H1 (cell line): ENCODE data around the gene DYNC1LI1. TPM values are rescaled to one million over a fixed set of nuclear protein-coding genes. Genes with fewer than 3 reads are reported as not detected.

Experiments
- CTCF ChIA-PET: fragments of 300-600 bp; sonication (Branson Sonifier 250); formaldehyde crosslinking; loops from one replicate; lab custom pipeline; 2021; ENCODE audit not compliant: partially characterized antibody; lab: Charles Lee
- POLR2A ChIA-PET: fragments of 300-600 bp; sonication (Branson Sonifier 250); formaldehyde crosslinking; loops from one replicate; lab custom pipeline; 2021; ENCODE audit warnings: inconsistent platforms; ENCODE audit not compliant: partially characterized antibody; lab: Charles Lee
- DNase-seq, 2 experiments: peaks; one replicate each; pipeline versions ENCODE4 v3.0.0 to v3.0.0-alpha.2; 2010 to 2022; ENCODE audit warnings: low spot score in 2 of 2, low read depth in 1 of 2, mixed read lengths in 1 of 2
- FAIRE-seq: peaks from 2 replicates; lab custom pipeline; 2011; peaks lifted over from hg19 to GRCh38; lab: Jason Lieb, UNC
- H2AFZ ChIP-seq: 2 replicates; pipeline ENCODE4 v1.8.1; 2012; ENCODE audit warnings: low read length, inconsistent platforms
- H2AK5ac ChIP-seq: 2 replicates; pipeline ENCODE4 v1.6.1; 2013; ENCODE audit warnings: low read depth, low read length
- H2BK120ac ChIP-seq: replicated peaks from 2 replicates; pipeline ENCODE3; 2013; ENCODE audit warnings: low read depth, low read length, inconsistent platforms
- H2BK12ac ChIP-seq: 2 replicates; pipeline ENCODE4 v1.6.1; 2013; ENCODE audit warnings: low read depth, low read length
- H2BK15ac ChIP-seq: 2 replicates; pipeline ENCODE4 v1.6.1; 2013; ENCODE audit warnings: low read length
- H2BK20ac ChIP-seq: 2 replicates; pipeline ENCODE4 v1.6.1; 2013; ENCODE audit warnings: low read length
- H2BK5ac ChIP-seq: 2 replicates; pipeline ENCODE4 v1.6.1; 2013; ENCODE audit warnings: low read depth, low read length
- H3K14ac ChIP-seq: 2 replicates; pipeline ENCODE4 v1.6.1; 2013; ENCODE audit warnings: inconsistent platforms; ENCODE audit not compliant: insufficient read length
- H3K18ac ChIP-seq: 2 replicates; pipeline ENCODE4 v1.6.1; 2013; ENCODE audit warnings: low read length; ENCODE audit errors: extremely low read depth
- H3K23ac ChIP-seq: 2 replicates; pipeline ENCODE4 v1.6.1; 2013; ENCODE audit warnings: inconsistent platforms; ENCODE audit not compliant: insufficient read length
- H3K23me2 ChIP-seq: 2 replicates; pipeline ENCODE4 v1.6.1; 2013; ENCODE audit warnings: low read depth, low read length
- H3K27ac ChIP-seq: 2 replicates; pipeline ENCODE4 v1.6.1; 2011; ENCODE audit warnings: low read depth, low read length, inconsistent platforms
- H3K27me3 ChIP-seq, 4 experiments: replicated peaks in 1 of 4; 1 replicate in 1 of 4; 2 replicates in 3 of 4; pipeline versions ENCODE4 v1.6.1 to v1.8.1; 2011 to 2013; ENCODE audit warnings: low read length in 3 of 4, mild to moderate bottlenecking in 3 of 4, inconsistent platforms in 2 of 4, mixed read lengths in 2 of 4, moderate library complexity in 1 of 4; ENCODE audit not compliant: control insufficient read depth in 3 of 4, insufficient read depth in 3 of 4; ENCODE audit errors: extremely low read depth in 1 of 4
- H3K36me3 ChIP-seq, 4 experiments: 2 replicates each; pipeline versions ENCODE4 v1.6.1 to v1.8.1; 2011 to 2013; ENCODE audit warnings: mild to moderate bottlenecking in 4 of 4, low read length in 3 of 4, moderate library complexity in 2 of 4, control low read depth in 1 of 4, inconsistent platforms in 1 of 4; ENCODE audit not compliant: insufficient read depth in 4 of 4, control insufficient read depth in 2 of 4
- H3K4ac ChIP-seq: replicated peaks from 2 replicates; pipeline ENCODE3; 2013; ENCODE audit warnings: low read length, low read depth, mixed read lengths, inconsistent platforms; ENCODE audit not compliant: insufficient read length
- H3K4me1 ChIP-seq, 4 experiments: replicated peaks in 1 of 4; 1 replicate in 1 of 4; 2 replicates in 3 of 4; pipeline versions ENCODE4 v1.6.1 to v1.8.1; 2011 to 2013; ENCODE audit warnings: low read length in 3 of 4, inconsistent platforms in 2 of 4, mixed read lengths in 1 of 4; ENCODE audit not compliant: insufficient read depth in 4 of 4, control insufficient read depth in 3 of 4
- H3K4me2 ChIP-seq, 2 experiments: 2 replicates each; pipeline versions ENCODE4 v1.6.1 to v1.8.1; 2011 to 2013; ENCODE audit warnings: low read depth in 2 of 2, low read length in 2 of 2, control low read depth in 1 of 2, inconsistent platforms in 1 of 2, mild to moderate bottlenecking in 1 of 2; ENCODE audit not compliant: insufficient read depth in 1 of 2
- H3K4me3 ChIP-seq, 4 experiments: fragments of 200-600, 300-600 bp in 1 of 4; sonication (generic), shearing (Covaris generic), sonication (Bioruptor Twin) in 1 of 4; 2 replicates each; pipeline versions ENCODE4 v1.5.1 to v1.8.1; 2011 to 2016; ENCODE audit warnings: low read length in 4 of 4, low read depth in 3 of 4, control low read depth in 2 of 4, inconsistent platforms in 2 of 4, mild to moderate bottlenecking in 2 of 4, mixed read lengths in 1 of 4, moderate library complexity in 1 of 4; ENCODE audit not compliant: insufficient read depth in 2 of 4; ENCODE audit errors: extremely low read depth in 1 of 4
- H3K56ac ChIP-seq: replicated peaks from 2 replicates; pipeline ENCODE3; 2013; ENCODE audit warnings: low read depth, mild to moderate bottlenecking, mixed read lengths, low read length, inconsistent platforms; ENCODE audit not compliant: insufficient read length
- H3K79me1 ChIP-seq: 2 replicates; pipeline ENCODE4 v1.6.1; 2013; ENCODE audit warnings: low read depth, low read length, control low read depth
- H3K79me2 ChIP-seq, 2 experiments: 2 replicates each; pipeline versions ENCODE4 v1.6.1 to v1.8.1; 2012 to 2013; ENCODE audit warnings: low read length in 2 of 2, mild to moderate bottlenecking in 2 of 2, inconsistent platforms in 1 of 2; ENCODE audit not compliant: insufficient read depth in 2 of 2, control insufficient read depth in 1 of 2
- H3K9ac ChIP-seq, 4 experiments: replicated peaks in 1 of 4; 1 replicate in 1 of 4; 2 replicates in 3 of 4; pipeline versions ENCODE4 v1.6.1 to v1.8.1; 2011 to 2013; ENCODE audit warnings: low read depth in 3 of 4, low read length in 3 of 4, control low read depth in 2 of 4, mild to moderate bottlenecking in 2 of 4, moderate library complexity in 2 of 4, inconsistent platforms in 1 of 4; ENCODE audit errors: extremely low read depth in 1 of 4
- H3K9me3 ChIP-seq, 2 experiments: 2 replicates each; pipeline versions ENCODE4 v1.6.1 to v1.8.1; 2012 to 2013; ENCODE audit warnings: mild to moderate bottlenecking in 2 of 2, moderate library complexity in 2 of 2, control low read depth in 1 of 2, inconsistent platforms in 1 of 2, low read depth in 1 of 2, low read length in 1 of 2, mixed read lengths in 1 of 2; ENCODE audit not compliant: insufficient read depth in 2 of 2
- H4K20me1 ChIP-seq, 2 experiments: replicated peaks in 1 of 2; 2 replicates each; pipeline versions ENCODE3 to v1.8.1; 2011 to 2013; ENCODE audit warnings: inconsistent platforms in 2 of 2, low read length in 2 of 2, mild to moderate bottlenecking in 1 of 2; ENCODE audit not compliant: insufficient read depth in 2 of 2, control insufficient read depth in 1 of 2
- H4K5ac ChIP-seq: 2 replicates; pipeline ENCODE4 v1.6.1; 2013; ENCODE audit warnings: low read length, low read depth, mixed read lengths, inconsistent platforms; ENCODE audit not compliant: insufficient read length
- H4K8ac ChIP-seq: 2 replicates; pipeline ENCODE4 v1.8.0; 2013; ENCODE audit warnings: mild to moderate bottlenecking, moderate library complexity, low read length, inconsistent platforms; ENCODE audit not compliant: insufficient read depth; ENCODE audit errors: extremely low read depth
- H4K91ac ChIP-seq: replicated peaks from 2 replicates; pipeline ENCODE3; 2013; ENCODE audit warnings: low read length, mixed read lengths, inconsistent platforms; ENCODE audit not compliant: insufficient read length
- EP300 ChIP-seq, 2 experiments: IDR thresholded peaks; 1 replicate in 1 of 2; 2 replicates in 1 of 2; pipeline ENCODE4 v1.6.1; 2011 to 2012; ENCODE audit warnings: low read depth in 2 of 2, low read length in 2 of 2, mild to moderate bottlenecking in 2 of 2, borderline replicate concordance in 1 of 2, inconsistent platforms in 1 of 2, moderate library complexity in 1 of 2
- HDAC2 ChIP-seq, 2 experiments: fragments of 300-600 bp in 1 of 2; sonication (generic) in 1 of 2; IDR thresholded peaks; 2 replicates each; pipeline ENCODE4 v1.6.1; 2011 to 2012; ENCODE audit warnings: low read depth in 2 of 2, low read length in 2 of 2, mild to moderate bottlenecking in 2 of 2, moderate library complexity in 2 of 2, borderline replicate concordance in 1 of 2, inconsistent platforms in 1 of 2
- KDM4A ChIP-seq: IDR thresholded peaks from one replicate; pipeline ENCODE4 v1.7.1; 2012; ENCODE audit warnings: low read depth, mild to moderate bottlenecking, moderate library complexity, low read length, inconsistent platforms; ENCODE audit not compliant: severe bottlenecking
- SIN3A ChIP-seq, 2 experiments: IDR thresholded peaks in 1 of 2; conservative IDR thresholded peaks in 1 of 2; 2 replicates each; pipeline ENCODE4 v1.6.1; 2011 to 2012; ENCODE audit warnings: low read length in 2 of 2, improper control_type of control experiment in 1 of 2, low read depth in 1 of 2, mild to moderate bottlenecking in 1 of 2
- TAF7 ChIP-seq: optimal IDR thresholded peaks from 2 replicates; pipeline ENCODE3; 2011; ENCODE audit warnings: low read depth, mild to moderate bottlenecking, inconsistent platforms, low read length, moderate library complexity, borderline replicate concordance
- WGBS, 2 experiments: shearing (Covaris generic) in 1 of 2; methylation state at CpG; one replicate each; pipeline versions ENCODE4 v1.1.6 to v1.1.7; 2013 to 2015; ENCODE audit warnings: low lambda C conversion rate in 2 of 2, mixed read lengths in 2 of 2, inconsistent platforms in 1 of 2, low coverage in 1 of 2, missing lambda C conversion rate in 1 of 2; ENCODE audit not compliant: insufficient replicate concordance in 2 of 2, insufficient coverage in 1 of 2, insufficient read length in 1 of 2; ENCODE audit errors: extremely low coverage in 1 of 2, missing lambda C conversion rate in 1 of 2; 5-methylcytosine and 5-hydroxymethylcytosine counted together
- polyA plus RNA-seq, 7 experiments: library from polyadenylated mRNA; depleted of rRNA in 3 of 7; stranded (reverse) in 5 of 7; unstranded in 2 of 7; fragments of >200 nt in 5 of 7; fragments of 200-250 nt in 2 of 7; gene quantifications; 1 replicate in 5 of 7; 2 replicates in 1 of 7; 4 replicates in 1 of 7; pipeline versions ENCODE4 v1.2.1 to v1.2.3, GENCODE V29; 2011 to 2013; ENCODE audit warnings: missing spikeins in 2 of 7, mixed read lengths in 2 of 7
- total RNA-seq: library from RNA; stranded (reverse); fragmentation: NEBNext Ultra II Directional; extraction: Animal tissue kit (Norgen Biotek cat#: 25700); gene quantifications from 2 replicates; pipeline ENCODE4 v1.2.1, GENCODE V29; 2021
- TF ChIP-seq, protein P1 (sequence below): IDR thresholded peaks from 2 replicates; pipeline ENCODE4 v1.6.1; 2012; ENCODE audit warnings: inconsistent platforms
- TF ChIP-seq, protein P2 (sequence below): IDR thresholded peaks from 2 replicates; pipeline ENCODE4 v1.6.1; 2012; ENCODE audit warnings: inconsistent platforms

DYNC1LI1 gene
- total and polyA plus RNA-seq, 2 of the 8 experiments (the other 6 are each of a cell fraction or from before 2014, with no cell fraction given), result 13.6 to 45.1 TPM

DNA sequence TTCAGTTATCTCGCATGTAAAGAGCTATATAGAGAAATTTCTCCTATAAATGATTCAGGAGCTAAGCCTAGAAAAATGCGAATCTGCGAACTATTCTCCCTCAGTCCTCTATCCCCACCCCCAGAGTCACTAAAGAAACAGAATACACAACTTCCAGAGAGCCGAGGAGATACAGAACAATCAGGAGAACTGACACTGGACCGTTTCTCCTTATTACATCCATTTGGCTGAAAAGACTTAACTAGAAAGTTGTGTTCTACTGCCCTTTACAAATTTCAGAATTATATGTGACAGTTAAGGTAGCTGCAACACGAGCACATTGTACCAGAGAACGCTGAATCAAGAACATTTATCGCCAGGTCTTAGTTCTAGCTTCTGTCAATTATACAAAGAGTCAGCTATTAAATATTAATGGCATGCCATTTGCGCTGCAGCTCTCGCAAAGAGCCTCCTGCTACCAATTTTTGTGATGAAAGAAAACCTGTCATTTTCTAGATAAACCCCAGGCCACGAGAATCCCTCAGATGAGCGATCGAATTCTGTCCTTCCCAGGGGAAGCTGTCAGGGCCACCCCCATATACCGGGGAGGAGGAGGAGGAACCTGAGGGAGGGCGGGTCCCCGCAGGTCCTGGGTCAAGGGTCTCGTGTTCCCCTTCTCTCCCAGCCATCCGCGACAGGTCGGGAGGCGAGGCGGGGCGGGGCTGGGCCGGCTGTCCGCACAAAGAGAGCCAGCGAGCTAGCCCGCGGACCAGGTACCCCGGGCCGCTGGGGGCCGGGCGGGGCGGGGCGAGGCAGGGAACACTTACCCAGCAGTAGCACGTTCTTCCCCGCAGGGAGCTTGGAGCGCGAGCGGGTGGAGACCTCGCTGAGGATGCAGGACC is 878 bp downstream of the DYNC1LI1 start:
- Histone ChIP-seq H2BK120ac (peak overlapping the region; percentile 69), H3K4ac (peak overlapping the region; percentile 98), H2BK5ac (peak overlapping the region; percentile 98), H3K36me3 (peaks cover 0 to 13% (median 3%) of the 10 kb centered on the region in 4 experiments; a peak in 2 of 8 replicates), H3K79me1 (0 out of 2 replicates have a peak, but pooled peaks cover 5% of the 10 kb centered on the region), H3K4me3 (peak overlapping the region; percentile 82 to 99 (median 95)), H2BK15ac (no peak overlapping the region), H3K18ac (peak overlapping the region; percentile 99; the same call in 1 of the 2 replicates), H3K9ac (peak overlapping the region; percentile 93 to 100 (median 98)), H4K8ac (peak overlapping the region; percentile 94), H3K79me2 (peaks cover 0 to 63% of the 10 kb centered on the region in 2 experiments; a peak in 2 of 4 replicates), H3K27ac (peak overlapping the region; percentile 98), H3K14ac (no peak overlapping the region), H2BK12ac (peak overlapping the region; percentile 83; the same call in 1 of the 2 replicates), H4K91ac (peak overlapping the region; percentile 98), H3K23ac (no peak overlapping the region), H2AFZ (no peak overlapping the region; the same call in 1 of the 2 replicates), H3K4me1 (peaks cover 0 to 9% (median 1%) of the 10 kb centered on the region in 4 experiments; a peak in 5 of 7 replicates), H3K4me2 (peak overlapping the region; percentile 78 to 98), H2AK5ac (0 out of 2 replicates have a peak overlapping the region, but pooled peaks have one; percentile 19), H4K20me1 (peaks cover 0 to 7% of the 10 kb centered on the region in 2 experiments), H3K9me3 (no peaks in the 10 kb centered on the region), H3K23me2 (peaks cover 4% of the 10 kb centered on the region), H2BK20ac (no peak overlapping the region), H3K27me3 (no peaks in the 10 kb centered on the region)
- no peak for FAIRE-seq
- 8% methylated on average over 31 of the region's 40 CpGs; no CpG with 5 or more reads in 1 of the 2 experiments for WGBS, 2 experiments
- DNase-seq, result peak; percentile 65 to 91
- POLR2A ChIA-PET, result interaction anchor here (0.5 to 2.0 kb wide), 30 partner anchors 9 to 622 kb away, joined by 3 to 14 read pairs (median 4); partner anchors contain the start of genes CMTM7 and CNOT10
- CTCF ChIA-PET, result interaction anchor here (0.8 to 1.4 kb wide), 4 partner anchors 12 to 63 kb away, joined by 3 to 4 read pairs (median 3); no protein-coding TSS in a partner anchor
- TF ChIP-seq, protein P1, sequence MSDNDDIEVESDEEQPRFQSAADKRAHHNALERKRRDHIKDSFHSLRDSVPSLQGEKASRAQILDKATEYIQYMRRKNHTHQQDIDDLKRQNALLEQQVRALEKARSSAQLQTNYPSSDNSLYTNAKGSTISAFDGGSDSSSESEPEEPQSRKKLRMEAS, result peak; percentile 60
- TF ChIP-seq HDAC2 (IDR thresholded peaks at IDR 0.05; ENCODE audit: borderline replicate concordance in 1 of 2, low read depth in 2 of 2, low read length in 2 of 2) (0 out of 4 replicates have a peak, but pooled peaks of 1 of the 2 experiments have one; percentile 6), KDM4A (peak; percentile 2), EP300 (IDR thresholded peaks at IDR 0.05; ENCODE audit: borderline replicate concordance in 1 of 2, low read depth in 2 of 2, low read length in 2 of 2) (no peak), TAF7 (peak; percentile 32), SIN3A (conservative IDR thresholded peaks at IDR 0.05 in 1 of 2, IDR thresholded peaks at IDR 0.05 in 1 of 2; ENCODE audit: low read depth in 1 of 2, low read length in 2 of 2) (peak in 1 of 2 experiments; percentile 71; a peak in 3 of 4 replicates)
- TF ChIP-seq, protein P2, sequence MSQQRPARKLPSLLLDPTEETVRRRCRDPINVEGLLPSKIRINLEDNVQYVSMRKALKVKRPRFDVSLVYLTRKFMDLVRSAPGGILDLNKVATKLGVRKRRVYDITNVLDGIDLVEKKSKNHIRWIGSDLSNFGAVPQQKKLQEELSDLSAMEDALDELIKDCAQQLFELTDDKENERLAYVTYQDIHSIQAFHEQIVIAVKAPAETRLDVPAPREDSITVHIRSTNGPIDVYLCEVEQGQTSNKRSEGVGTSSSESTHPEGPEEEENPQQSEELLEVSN, result no peak
- TF ChIP-seq, all 59 proteins: peak for 5
- H4K5ac ChIP-seq, result peak overlapping the region; percentile 98
- peak overlapping the region; percentile 97 for H3K56ac ChIP-seq
